Panc1 (cell line): Measurements from ENCODE around the gene VHLL. TPM values are rescaled to one million over a fixed set of nuclear protein-coding genes. Genes with fewer than 3 reads are reported as not detected.

Experiments
- ATAC-seq: fragments of 200-7000 bp; cut with Tn5 transposase; 2 replicates; pipeline ENCODE4 v1.9.1; 2020; ENCODE audit warnings: mild to moderate bottlenecking, moderate library complexity
- BruUV-seq: library from RNA; stranded (reverse); fragments of 400-500 nt; replicated peaks from 2 replicates; lab custom pipeline; 2021; lab: Mats Ljungman, UMichigan
- CTCF ChIA-PET: fragments of 300-600 bp; sonication (Branson Sonifier 250); formaldehyde crosslinking; loops from one replicate; lab custom pipeline; 2022; ENCODE audit warnings: antibody characterized with exemption; lab: Charles Lee
- POLR2A ChIA-PET: fragments of 300-600 bp; sonication (Branson Sonifier 250); formaldehyde crosslinking; loops from one replicate; lab custom pipeline; 2022; ENCODE audit warnings: antibody characterized with exemption; lab: Charles Lee
- DNase-seq: peaks from one replicate; pipeline ENCODE4 v3.0.0-alpha.2; 2010; ENCODE audit warnings: low read depth, low spot score
- H3K27ac ChIP-seq: 2 replicates; pipeline ENCODE4 v1.5.1; 2011; ENCODE audit warnings: mild to moderate bottlenecking, low read length, inconsistent platforms
- H3K27me3 ChIP-seq: fragments of 200-500 bp; sonication (Bioruptor generic); 2 replicates; pipeline ENCODE4 v1.6.0; 2014; ENCODE audit warnings: low read length, inconsistent platforms; ENCODE audit not compliant: control insufficient read depth, insufficient read depth
- H3K36me3 ChIP-seq: fragments of 200-500 bp; sonication (Bioruptor generic); 2 replicates; pipeline ENCODE4 v1.5.1; 2014; ENCODE audit warnings: inconsistent platforms, mild to moderate bottlenecking, low read length, moderate library complexity; ENCODE audit not compliant: control insufficient read depth, insufficient read depth
- H3K4me1 ChIP-seq: 2 replicates; pipeline ENCODE4 v1.5.1; 2011; ENCODE audit warnings: inconsistent platforms, mild to moderate bottlenecking, low read length, moderate library complexity; ENCODE audit not compliant: control insufficient read depth, insufficient read depth
- H3K4me3 ChIP-seq, 2 experiments: 2 replicates each; pipeline ENCODE4 v1.5.1; 2011 to 2012; ENCODE audit warnings: low read depth in 2 of 2, low read length in 2 of 2, mild to moderate bottlenecking in 2 of 2, inconsistent platforms in 1 of 2, moderate library complexity in 1 of 2
- H3K9me3 ChIP-seq: fragments of 200-500 bp; sonication (Bioruptor generic); 2 replicates; pipeline ENCODE4 v1.5.1; 2014; ENCODE audit warnings: low read depth, mild to moderate bottlenecking, inconsistent platforms, low read length, moderate library complexity; ENCODE audit not compliant: control insufficient read depth, insufficient read depth
- POLR2AphosphoS5 ChIP-seq: IDR thresholded peaks from 2 replicates; pipeline ENCODE4 v1.6.1; 2012; ENCODE audit warnings: mild to moderate bottlenecking, low read depth, low read length, moderate library complexity
- SIN3A ChIP-seq: IDR thresholded peaks from 2 replicates; pipeline ENCODE4 v1.6.1; 2012; ENCODE audit warnings: low read depth, mild to moderate bottlenecking, low read length, moderate library complexity, borderline replicate concordance; ENCODE audit not compliant: insufficient read depth
- TCF7L2 ChIP-seq: IDR thresholded peaks from 2 replicates; pipeline ENCODE4 v1.6.1; 2011; ENCODE audit warnings: mild to moderate bottlenecking, low read depth, low read length, inconsistent platforms
- in situ Hi-C: cut with HindIII; loops from 2 replicates; pipeline ENCODE4 v1.10.0; 2016; ENCODE audit warnings: low sequenced_read_pairs, low pct_unique_long_range_greater_than_20kb
- intact Hi-C: fragments of 100-400 bp; cut with micrococcal nuclease; formaldehyde crosslinking; loops from one replicate; pipeline ENCODE4 v1.10.0; 2022; ENCODE audit not compliant: unreplicated experiment
- total RNA-seq: library from RNA; stranded (reverse); gene quantifications from one replicate; pipeline ENCODE4 v1.2.1, GENCODE V29; 2021; ENCODE audit not compliant: unreplicated experiment
- TF ChIP-seq, protein P1 (sequence below), 2 experiments: IDR thresholded peaks; 2 replicates each; pipeline ENCODE4 v1.6.1; 2011 to 2012; ENCODE audit warnings: low read depth in 2 of 2, control low read depth in 1 of 2, low read length in 1 of 2, mild to moderate bottlenecking in 1 of 2, moderate library complexity in 1 of 2; ENCODE audit not compliant: insufficient read depth in 1 of 2
- TF ChIP-seq, protein P2 (sequence below): fragments of 450-650 bp; IDR thresholded peaks from 2 replicates; pipeline ENCODE4 v1.5.1; 2017; ENCODE audit warnings: mild to moderate bottlenecking

Gene VHLL
- total RNA-seq, 1 experiment from 2014 or later: 0.28 TPM

DNA sequence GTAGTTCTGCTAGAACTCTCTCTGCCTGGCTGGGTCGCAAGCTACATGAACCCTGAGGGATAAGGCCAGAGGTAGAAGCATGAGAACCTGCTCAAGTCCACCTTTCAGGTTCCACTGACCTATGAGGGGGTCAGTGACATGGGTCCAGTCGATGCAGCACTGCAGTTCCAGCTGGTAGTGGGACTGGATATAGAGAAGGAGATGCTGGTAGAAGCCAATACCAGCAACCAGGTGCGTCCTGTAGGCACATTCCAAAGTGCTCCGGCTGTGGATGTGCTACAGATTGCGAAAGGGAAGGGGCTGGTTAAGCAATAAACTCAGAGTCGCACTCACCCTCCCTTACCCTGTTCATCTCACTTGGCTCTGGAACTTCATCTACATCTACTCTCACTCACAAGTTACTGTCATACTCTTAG lies 22.1 kb downstream of the VHLL start:
- POLR2A ChIA-PET: no interaction called here
- CTCF ChIA-PET: no interaction called here
- Histone ChIP-seq H3K27ac (no peak overlapping the region), H3K4me1 (peaks cover 9% of the 10 kb centered on the region), H3K27me3 (no peaks in the 10 kb centered on the region), H3K9me3 (no peaks in the 10 kb centered on the region), H3K36me3 (peaks cover 38% of the 10 kb centered on the region), H3K4me3 (no peak overlapping the region)
- in situ Hi-C loops (no loop called here), intact Hi-C loops (no loop called here)
- DNase-seq: no peak
- ATAC-seq: no peak
- TF ChIP-seq SIN3A (no peak), POLR2AphosphoS5 (no peak), TCF7L2 (no peak)
- TF ChIP-seq, protein P1, sequence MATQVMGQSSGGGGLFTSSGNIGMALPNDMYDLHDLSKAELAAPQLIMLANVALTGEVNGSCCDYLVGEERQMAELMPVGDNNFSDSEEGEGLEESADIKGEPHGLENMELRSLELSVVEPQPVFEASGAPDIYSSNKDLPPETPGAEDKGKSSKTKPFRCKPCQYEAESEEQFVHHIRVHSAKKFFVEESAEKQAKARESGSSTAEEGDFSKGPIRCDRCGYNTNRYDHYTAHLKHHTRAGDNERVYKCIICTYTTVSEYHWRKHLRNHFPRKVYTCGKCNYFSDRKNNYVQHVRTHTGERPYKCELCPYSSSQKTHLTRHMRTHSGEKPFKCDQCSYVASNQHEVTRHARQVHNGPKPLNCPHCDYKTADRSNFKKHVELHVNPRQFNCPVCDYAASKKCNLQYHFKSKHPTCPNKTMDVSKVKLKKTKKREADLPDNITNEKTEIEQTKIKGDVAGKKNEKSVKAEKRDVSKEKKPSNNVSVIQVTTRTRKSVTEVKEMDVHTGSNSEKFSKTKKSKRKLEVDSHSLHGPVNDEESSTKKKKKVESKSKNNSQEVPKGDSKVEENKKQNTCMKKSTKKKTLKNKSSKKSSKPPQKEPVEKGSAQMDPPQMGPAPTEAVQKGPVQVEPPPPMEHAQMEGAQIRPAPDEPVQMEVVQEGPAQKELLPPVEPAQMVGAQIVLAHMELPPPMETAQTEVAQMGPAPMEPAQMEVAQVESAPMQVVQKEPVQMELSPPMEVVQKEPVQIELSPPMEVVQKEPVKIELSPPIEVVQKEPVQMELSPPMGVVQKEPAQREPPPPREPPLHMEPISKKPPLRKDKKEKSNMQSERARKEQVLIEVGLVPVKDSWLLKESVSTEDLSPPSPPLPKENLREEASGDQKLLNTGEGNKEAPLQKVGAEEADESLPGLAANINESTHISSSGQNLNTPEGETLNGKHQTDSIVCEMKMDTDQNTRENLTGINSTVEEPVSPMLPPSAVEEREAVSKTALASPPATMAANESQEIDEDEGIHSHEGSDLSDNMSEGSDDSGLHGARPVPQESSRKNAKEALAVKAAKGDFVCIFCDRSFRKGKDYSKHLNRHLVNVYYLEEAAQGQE (IDR thresholded peaks at IDR 0.05; ENCODE audit: insufficient read depth in 1 of 2, low read depth in 2 of 2, low read length in 1 of 2): no peak
- TF ChIP-seq, protein P2, sequence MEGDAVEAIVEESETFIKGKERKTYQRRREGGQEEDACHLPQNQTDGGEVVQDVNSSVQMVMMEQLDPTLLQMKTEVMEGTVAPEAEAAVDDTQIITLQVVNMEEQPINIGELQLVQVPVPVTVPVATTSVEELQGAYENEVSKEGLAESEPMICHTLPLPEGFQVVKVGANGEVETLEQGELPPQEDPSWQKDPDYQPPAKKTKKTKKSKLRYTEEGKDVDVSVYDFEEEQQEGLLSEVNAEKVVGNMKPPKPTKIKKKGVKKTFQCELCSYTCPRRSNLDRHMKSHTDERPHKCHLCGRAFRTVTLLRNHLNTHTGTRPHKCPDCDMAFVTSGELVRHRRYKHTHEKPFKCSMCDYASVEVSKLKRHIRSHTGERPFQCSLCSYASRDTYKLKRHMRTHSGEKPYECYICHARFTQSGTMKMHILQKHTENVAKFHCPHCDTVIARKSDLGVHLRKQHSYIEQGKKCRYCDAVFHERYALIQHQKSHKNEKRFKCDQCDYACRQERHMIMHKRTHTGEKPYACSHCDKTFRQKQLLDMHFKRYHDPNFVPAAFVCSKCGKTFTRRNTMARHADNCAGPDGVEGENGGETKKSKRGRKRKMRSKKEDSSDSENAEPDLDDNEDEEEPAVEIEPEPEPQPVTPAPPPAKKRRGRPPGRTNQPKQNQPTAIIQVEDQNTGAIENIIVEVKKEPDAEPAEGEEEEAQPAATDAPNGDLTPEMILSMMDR: no peak
- BruUV-seq: no TSS peak

DNA sequence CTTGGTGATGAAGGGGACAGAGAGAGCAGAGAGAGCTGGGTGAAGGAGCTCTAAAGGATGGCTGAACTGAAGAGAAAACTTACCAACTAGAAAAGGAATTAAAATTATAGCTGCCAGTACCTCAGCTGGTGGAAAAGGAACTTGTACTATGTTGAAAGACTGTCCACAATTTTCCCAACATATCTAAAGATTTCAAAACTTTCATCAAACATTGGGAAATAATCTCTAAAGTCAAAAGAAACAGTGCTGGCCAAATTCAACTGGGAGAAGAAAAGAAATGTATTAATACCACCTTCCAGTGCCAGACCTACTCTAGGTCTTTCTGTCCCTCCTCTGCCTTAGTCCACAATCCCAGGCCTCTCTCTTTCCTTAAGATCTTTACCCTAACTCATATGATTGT lies 22.6 kb downstream of the VHLL start:
- no peak overlapping the region for H3K27ac ChIP-seq
- in situ Hi-C loops: no loop called here

More for the DNA sequence above, 22.6 kb downstream of the VHLL start:
- Histone ChIP-seq H3K36me3 (peaks cover 36% of the 10 kb centered on the region), H3K4me3 (no peak overlapping the region), H3K4me1 (peaks cover 9% of the 10 kb centered on the region), H3K27me3 (no peaks in the 10 kb centered on the region), H3K9me3 (no peaks in the 10 kb centered on the region)
- intact Hi-C loops: no loop called here
- DNase-seq (no peak), ATAC-seq (no peak)
- ChIA-PET CTCF (no interaction called here), POLR2A (no interaction called here)
- TF ChIP-seq, protein P2: no peak
- TF ChIP-seq TCF7L2 (no peak), POLR2AphosphoS5 (no peak), SIN3A (no peak)
- TF ChIP-seq, protein P1 (IDR thresholded peaks at IDR 0.05; ENCODE audit: insufficient read depth in 1 of 2, low read depth in 2 of 2, low read length in 1 of 2): no peak
- BruUV-seq: no TSS peak
